Natural killer cell treated with Interleukin-12 subunit alpha and Interleukin-12 subunit beta and Interleukin-15 and Interleukin-18, amount 100 ng/mL, for 72 hours (primary cell): ENCODE measurements around the gene ZNF280B. TPM values are rescaled to one million over a fixed set of nuclear protein-coding genes. Genes with fewer than 3 reads are reported as not detected.

ENCODE experiments used
- ATAC-seq, 2 donors: fragments of 150-1000 bp; cut with Tn5 transposase in 1 of 2; sonication (Bioruptor Pico), chemical (Tn5 transposase) in 1 of 2; 2 replicates each; pipeline ENCODE4 v1.10.0; 2021
- DNase-seq: peaks from one replicate; pipeline ENCODE4 v3.0.0; 2022; ENCODE audit warnings: low spot score
- H3K27ac Mint-ChIP-seq, 2 donors: 1 replicate in 1 of 2; 2 replicates in 1 of 2; pipeline ENCODE4 v1.8.0; 2022; ENCODE audit warnings: mixed read lengths in 2 of 2, mild to moderate bottlenecking in 1 of 2, moderate library complexity in 1 of 2
- H3K27me3 Mint-ChIP-seq, 2 donors: 1 replicate in 1 of 2; 2 replicates in 1 of 2; pipeline ENCODE4 v1.8.0; 2022; ENCODE audit warnings: mixed read lengths in 2 of 2
- H3K36me3 Mint-ChIP-seq: one replicate; pipeline ENCODE4 v1.8.0; 2022; ENCODE audit warnings: mixed read lengths
- H3K4me1 Mint-ChIP-seq, 2 donors: 1 replicate in 1 of 2; 2 replicates in 1 of 2; pipeline ENCODE4 v1.8.0; 2022; ENCODE audit warnings: low read depth in 2 of 2, mixed read lengths in 2 of 2, mild to moderate bottlenecking in 1 of 2
- H3K4me3 Mint-ChIP-seq: one replicate; pipeline ENCODE4 v1.8.0; 2022; ENCODE audit warnings: mixed read lengths
- H3K9me3 Mint-ChIP-seq: 2 replicates; pipeline ENCODE4 v1.8.0; 2022; ENCODE audit warnings: mixed read lengths
- total RNA-seq, 2 donors: library from RNA; stranded (reverse); gene quantifications; one replicate each; pipeline ENCODE4 v1.2.3, GENCODE V29; 2022

Gene ZNF280B, protein sequence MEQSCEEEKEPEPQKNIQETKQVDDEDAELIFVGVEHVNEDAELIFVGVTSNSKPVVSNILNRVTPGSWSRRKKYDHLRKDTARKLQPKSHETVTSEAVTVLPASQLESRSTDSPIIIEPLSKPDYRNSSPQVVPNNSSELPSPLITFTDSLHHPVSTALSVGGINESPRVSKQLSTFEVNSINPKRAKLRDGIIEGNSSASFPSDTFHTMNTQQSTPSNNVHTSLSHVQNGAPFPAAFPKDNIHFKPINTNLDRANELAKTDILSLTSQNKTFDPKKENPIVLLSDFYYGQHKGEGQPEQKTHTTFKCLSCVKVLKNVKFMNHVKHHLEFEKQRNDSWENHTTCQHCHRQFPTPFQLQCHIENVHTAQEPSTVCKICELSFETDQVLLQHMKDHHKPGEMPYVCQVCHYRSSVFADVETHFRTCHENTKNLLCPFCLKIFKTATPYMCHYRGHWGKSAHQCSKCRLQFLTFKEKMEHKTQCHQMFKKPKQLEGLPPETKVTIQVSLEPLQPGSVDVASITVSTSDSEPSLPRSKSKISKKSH
- total RNA-seq = 1 to 10 TPM; 3.3 to 4.1 TPM

DNA sequence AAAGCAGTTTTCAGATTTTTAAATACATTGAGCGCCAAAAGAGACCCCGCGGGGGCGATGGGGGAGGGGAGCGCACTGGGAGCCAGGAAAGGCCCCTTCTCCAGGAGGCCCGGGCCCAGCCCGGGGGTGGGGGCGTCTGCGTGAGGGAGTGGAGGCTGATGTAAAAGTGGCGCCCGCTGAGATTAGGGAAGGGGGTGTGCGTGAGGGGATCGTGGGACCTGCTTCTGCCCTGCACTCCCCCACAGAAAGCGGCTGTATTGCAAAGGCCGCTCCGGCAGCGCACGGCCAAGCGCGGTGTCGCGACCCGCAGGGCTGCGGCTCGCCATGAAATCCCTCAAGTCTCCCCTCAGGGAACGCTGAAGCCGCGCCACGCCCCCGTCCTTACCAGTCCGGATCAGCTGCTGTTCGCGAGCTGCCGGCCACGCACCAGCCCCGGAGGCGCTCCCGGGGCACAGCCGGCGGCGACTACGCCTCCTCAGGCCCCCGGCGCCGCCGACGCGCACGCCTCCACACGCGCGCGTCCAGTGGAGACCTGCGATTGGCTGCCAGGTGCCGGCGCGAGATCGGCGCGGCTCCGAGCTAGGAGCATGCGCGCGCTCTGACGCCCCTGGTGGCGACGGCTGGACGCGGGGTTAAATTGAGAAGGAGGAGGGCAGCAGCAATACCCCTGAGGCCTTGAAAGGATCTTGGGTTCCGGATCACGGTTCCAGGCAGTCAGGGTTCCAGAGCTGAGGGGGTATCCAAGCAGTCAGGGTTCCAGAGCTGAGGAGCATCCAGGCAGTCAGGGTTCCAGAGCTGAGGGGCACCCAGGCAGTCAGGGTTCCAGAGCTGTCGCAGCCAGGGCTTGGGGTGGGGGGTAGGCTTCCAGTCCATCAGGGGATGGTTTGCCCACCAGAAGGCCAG lies at the start of gene ZNF280B:
Gene ZNF280B, minus strand, starts transcription at position 469 of the 903 bp plus-strand sequence. CDS start 19,344 bp downstream, outside the sequence.
- Mint-ChIP-seq H3K9me3 (peaks cover 4% of the 10 kb centered on the region), H3K4me1 (peaks cover 8 to 11% of the 10 kb centered on the region in 2 donors), H3K27me3 (peaks cover 10 to 12% of the 10 kb centered on the region in 2 donors), H3K4me3 (peak within 1 kb of the TSS; percentile 86), H3K36me3 (peaks cover 32% of the 10 kb centered on the region), H3K27ac (peak within 1 kb of the TSS in 1 of 2 donors; percentile 18)
- ATAC-seq = peak; percentile 99
- DNase-seq = peak; percentile 90

DNA sequence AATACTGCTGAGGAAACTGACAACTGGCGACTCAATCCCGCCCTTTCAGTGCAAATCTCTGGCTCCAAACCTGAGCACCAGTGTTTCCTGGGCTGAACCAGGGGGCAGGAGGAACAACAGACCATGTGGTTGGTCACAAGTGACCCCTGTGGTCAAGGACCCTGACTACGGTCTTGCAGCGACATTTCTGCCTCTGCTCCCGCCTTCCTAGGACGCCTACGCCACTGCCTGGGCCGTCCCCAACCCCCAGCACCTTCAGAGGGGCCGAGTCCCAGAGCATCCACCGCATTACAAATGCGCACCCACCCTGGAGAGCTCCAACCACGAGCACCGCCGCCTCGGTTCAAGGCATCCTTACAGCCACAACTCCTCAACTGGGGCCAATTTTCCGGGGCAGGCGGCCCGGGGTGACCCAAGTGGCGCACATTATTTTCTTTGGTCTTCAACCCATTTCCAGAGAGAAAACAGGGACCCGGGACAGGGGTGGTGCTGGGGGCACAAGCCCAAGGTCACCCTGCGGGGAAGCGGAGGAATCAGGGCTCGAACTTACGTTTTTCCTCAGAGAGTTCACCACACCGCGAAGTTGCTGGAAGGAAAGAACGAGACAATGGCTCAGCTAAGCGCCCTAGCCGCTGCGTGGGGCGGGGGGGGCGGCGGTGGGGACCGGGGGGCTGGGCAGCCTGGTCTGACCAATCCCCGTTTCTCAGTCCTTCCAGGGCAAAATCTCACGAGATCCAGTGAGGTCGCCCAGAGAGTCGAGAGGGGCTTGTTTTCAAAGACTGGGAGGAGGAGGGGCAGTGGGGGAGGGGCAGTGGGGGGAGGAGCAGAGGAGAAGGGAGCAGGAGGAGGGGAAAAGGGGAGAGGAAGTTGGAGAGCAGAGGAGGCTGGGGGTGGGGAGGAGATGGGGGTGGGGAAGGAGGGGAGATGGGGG lies 48.7 kb upstream of the ZNF280B start:
- ATAC-seq = no peak
- peaks cover 0 to 4% of the 10 kb centered on the region in 2 donors for H3K4me1 Mint-ChIP-seq
- H3K36me3 Mint-ChIP-seq = no peaks in the 10 kb centered on the region
- no peaks in the 10 kb centered on the region for H3K9me3 Mint-ChIP-seq
- peaks cover 0 to 2% of the 10 kb centered on the region in 2 donors for H3K27me3 Mint-ChIP-seq
- DNase-seq = no peak
- no peak overlapping the region for H3K4me3 Mint-ChIP-seq
- H3K27ac Mint-ChIP-seq = no peak overlapping the region

DNA sequence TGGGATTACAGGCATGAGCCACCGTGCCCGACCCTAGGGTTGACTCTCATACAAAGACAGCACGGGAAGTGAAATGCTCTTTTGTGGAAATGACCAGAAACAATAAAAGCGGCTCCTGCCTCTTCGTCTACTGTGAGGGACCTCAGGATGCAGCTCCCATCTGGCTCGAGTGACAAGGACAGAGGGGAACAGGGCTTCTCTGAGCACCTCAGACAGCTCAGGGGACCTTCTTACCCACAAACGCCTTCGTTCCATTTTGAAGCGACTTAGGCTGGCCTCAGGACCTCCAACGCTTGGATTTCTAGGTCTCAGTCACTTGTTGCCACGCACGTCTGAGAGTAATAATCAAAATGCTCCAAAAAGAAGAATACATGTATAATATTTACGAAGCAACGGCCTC lies 48.0 kb upstream of the ZNF280B start:
- no peak for ATAC-seq
- DNase-seq = no peak
- Mint-ChIP-seq H3K36me3 (no peaks in the 10 kb centered on the region), H3K27me3 (peaks cover 0 to 2% of the 10 kb centered on the region in 2 donors), H3K9me3 (no peaks in the 10 kb centered on the region), H3K4me1 (peaks cover 0 to 4% of the 10 kb centered on the region in 2 donors), H3K27ac (no peak overlapping the region), H3K4me3 (no peak overlapping the region)

DNA sequence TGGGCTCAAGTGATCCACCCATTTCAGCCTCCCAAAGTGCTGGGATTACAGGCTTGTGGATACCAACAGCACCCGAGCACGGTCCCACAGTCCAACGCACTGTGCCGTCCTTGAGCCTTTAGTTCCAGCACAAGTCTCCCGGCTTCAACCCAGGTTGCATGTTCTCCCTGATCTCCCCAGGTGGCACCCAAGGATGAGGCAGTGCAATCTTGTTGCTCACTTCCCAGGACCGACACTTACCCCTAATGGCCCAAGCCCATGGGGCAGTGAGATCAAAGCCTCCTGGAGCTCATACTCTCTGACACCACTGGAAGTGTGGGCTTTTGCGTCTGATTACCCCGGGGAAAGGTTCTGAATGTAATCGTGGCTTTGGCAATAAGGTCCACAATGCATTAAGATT lies 47.1 kb upstream of the ZNF280B start:
- no peak for ATAC-seq
- Mint-ChIP-seq H3K27me3 (peaks cover 0 to 2% of the 10 kb centered on the region in 2 donors), H3K4me1 (peaks cover 0 to 4% of the 10 kb centered on the region in 2 donors)

DNA sequence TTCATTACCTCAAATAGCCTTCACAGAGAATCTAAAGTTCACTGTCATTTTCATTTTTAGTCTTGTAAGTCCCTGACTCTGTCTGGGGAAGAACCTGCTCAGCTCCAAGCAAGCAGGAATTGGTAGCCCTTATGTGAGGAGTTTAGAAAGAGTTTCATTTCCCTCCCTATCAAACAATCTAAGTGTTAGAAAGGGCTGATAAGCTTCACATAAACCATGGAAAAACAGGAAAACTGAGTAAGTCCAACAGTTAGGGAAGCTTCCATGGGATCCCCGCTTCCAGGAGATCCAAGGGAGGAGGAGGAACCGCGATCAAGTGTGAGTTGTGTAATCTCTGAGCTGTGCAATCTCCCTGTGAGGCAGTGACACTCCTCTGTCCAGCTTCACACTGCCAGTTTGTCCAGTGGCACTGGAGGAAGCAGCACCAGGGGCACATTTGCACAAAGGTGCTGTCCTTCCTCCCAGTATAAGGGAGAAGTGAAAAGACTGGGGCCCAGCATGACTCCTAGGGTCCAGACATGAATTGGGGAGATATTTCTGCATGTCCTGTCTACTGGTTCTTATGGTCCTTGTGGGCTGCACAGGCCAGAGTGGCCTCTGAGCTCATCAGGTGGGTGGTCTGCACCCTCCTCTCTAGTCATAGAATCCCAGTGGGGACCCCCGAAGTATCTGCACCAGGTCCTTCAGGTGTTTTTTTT lies 46.2 kb upstream of the ZNF280B start:
- H3K27ac Mint-ChIP-seq = no peak overlapping the region

More for the DNA sequence above, 47.1 kb upstream of the ZNF280B start:
- no peaks in the 10 kb centered on the region for H3K9me3 Mint-ChIP-seq
- no peak overlapping the region for H3K27ac Mint-ChIP-seq
- no peaks in the 10 kb centered on the region for H3K36me3 Mint-ChIP-seq
- H3K4me3 Mint-ChIP-seq = no peak overlapping the region
- DNase-seq = no peak

DNA sequence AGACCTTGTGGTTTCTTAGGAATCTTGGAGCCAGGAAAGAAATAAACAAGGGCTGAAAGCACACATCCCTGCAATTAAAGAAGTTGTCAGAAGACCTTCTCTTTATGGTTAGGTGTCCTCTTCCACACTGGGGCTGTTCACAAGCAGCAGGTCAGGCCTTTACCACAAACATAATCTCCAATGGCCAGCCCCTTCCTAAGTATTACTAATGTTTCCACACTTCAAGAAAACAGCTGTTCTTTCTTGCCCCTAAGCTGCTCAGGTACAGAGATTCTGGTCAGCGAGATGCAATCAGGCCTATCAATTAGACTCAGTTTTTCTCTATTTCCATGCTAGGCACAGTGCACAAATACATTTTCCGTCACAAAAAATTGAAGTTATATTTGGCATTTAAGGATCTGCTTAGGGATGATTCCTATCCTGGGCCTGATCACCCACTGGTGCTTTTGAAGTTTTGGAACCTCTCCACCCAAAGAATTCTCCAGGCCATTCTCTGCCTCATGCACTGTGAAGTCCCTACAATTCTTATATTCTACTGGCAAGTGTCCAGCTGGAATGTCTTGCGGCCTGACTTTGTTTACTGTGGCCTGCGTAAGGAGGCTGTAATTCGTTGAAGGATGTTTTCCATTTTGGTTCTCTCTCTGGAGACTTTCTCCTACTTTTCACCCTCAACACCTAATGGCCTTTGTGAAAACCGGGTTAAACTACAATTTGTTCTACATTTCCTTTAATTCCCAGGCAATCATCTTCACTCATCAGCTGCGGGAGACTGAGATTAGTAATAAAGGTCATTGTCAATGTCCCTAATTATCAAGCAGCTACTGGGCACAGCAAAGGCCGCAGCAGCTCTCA lies 45.4 kb upstream of the ZNF280B start:
- Mint-ChIP-seq H3K4me1 (peaks cover 0 to 1% of the 10 kb centered on the region in 2 donors), H3K36me3 (no peaks in the 10 kb centered on the region), H3K27ac (no peak overlapping the region), H3K27me3 (peaks cover 0 to 4% of the 10 kb centered on the region in 2 donors), H3K4me3 (no peak overlapping the region), H3K9me3 (no peaks in the 10 kb centered on the region)
- DNase-seq = no peak
- ATAC-seq = no peak

More for the DNA sequence above, 46.2 kb upstream of the ZNF280B start:
- ATAC-seq = no peak
- no peak for DNase-seq
- Mint-ChIP-seq H3K4me3 (no peak overlapping the region), H3K4me1 (peaks cover 0 to 4% of the 10 kb centered on the region in 2 donors), H3K27me3 (peaks cover 0 to under 1% of the 10 kb centered on the region in 2 donors), H3K9me3 (no peaks in the 10 kb centered on the region), H3K36me3 (no peaks in the 10 kb centered on the region)

DNA sequence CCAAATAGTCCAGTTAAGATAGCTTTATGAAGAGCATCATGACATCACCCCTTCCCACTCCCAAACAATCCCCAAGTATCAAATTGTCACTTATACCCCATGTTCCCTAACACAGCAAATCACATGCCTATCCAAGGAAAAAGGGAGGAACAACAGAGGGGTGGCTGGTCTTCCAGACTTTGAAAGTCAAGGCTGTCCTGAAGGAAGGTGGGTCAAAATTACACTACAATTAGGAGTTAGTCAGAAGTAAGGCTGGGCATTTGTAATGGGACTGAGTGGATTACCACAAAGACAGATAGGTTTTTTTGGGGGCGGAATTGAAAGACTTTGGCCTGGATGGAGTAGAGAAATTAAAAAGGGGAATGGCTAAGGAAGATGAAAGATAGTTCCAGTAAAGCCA lies 44.6 kb upstream of the ZNF280B start:
- no peak for DNase-seq
- Mint-ChIP-seq H3K36me3 (no peaks in the 10 kb centered on the region), H3K27ac (no peak overlapping the region), H3K4me3 (no peak overlapping the region), H3K4me1 (no peaks in the 10 kb centered on the region), H3K9me3 (no peaks in the 10 kb centered on the region), H3K27me3 (peaks cover 0 to 4% of the 10 kb centered on the region in 2 donors)
- no peak for ATAC-seq

DNA sequence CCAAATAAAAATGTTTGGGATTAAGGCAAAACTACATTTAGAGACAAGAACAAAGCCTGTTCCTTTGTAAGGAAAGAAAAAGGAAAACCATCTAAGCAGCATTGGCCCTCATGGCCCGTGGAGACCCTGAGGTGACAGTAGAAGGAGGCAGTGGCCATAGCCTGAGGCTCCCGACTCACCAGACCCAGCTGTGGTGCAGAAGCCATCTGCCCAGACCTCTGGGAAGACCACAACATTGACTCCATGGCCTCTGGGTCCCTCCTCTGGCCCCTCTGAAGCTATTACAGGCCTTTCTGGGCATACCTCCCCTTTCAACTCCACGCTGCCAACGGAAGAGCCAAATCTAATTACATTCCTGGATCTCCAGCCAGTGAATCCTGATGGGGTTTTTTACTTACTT lies 44.1 kb upstream of the ZNF280B start:
- DNase-seq = no peak
- Mint-ChIP-seq H3K9me3 (no peaks in the 10 kb centered on the region), H3K36me3 (no peaks in the 10 kb centered on the region), H3K4me1 (no peaks in the 10 kb centered on the region), H3K4me3 (no peak overlapping the region), H3K27me3 (peaks cover 0 to 4% of the 10 kb centered on the region in 2 donors), H3K27ac (no peak overlapping the region)
- no peak for ATAC-seq

DNA sequence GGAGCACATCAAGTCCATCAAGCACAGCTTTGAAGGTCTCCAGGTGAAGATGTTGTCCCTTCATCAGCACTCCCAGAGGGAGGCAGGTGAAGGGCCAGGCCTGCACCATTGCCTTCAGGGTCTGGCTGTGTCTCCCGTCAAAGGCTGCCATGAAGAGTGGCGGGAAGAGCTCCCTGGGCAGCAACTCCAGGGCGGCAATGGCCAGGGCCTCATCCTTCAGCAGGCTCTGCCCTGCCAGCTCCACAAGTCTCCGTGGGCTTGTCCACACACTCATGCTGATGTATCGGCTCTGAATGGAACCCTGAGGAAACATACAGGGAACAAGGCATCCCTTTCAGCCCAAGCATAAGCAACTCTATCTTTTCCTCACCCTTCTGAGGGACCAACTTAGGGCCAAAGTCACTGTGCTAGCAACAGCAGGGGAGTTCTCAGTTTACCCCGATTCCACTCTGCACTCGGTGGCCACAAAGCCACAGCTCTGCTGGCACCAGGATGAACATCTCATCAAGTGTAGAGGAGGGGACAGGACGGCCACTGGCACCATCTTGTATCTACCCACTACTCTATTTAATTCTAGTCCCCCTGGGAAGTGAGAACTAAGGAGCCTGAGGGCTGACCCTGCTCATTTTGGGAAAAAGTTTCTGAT lies 42.4 kb upstream of the ZNF280B start:
- DNase-seq = no peak
- no peak for ATAC-seq
- H3K4me3 Mint-ChIP-seq = no peak overlapping the region
- no peaks in the 10 kb centered on the region for H3K36me3 Mint-ChIP-seq
- peaks cover 0 to 4% of the 10 kb centered on the region in 2 donors for H3K27me3 Mint-ChIP-seq
- H3K27ac Mint-ChIP-seq = no peak overlapping the region
- H3K9me3 Mint-ChIP-seq = no peaks in the 10 kb centered on the region
- no peaks in the 10 kb centered on the region for H3K4me1 Mint-ChIP-seq

DNA sequence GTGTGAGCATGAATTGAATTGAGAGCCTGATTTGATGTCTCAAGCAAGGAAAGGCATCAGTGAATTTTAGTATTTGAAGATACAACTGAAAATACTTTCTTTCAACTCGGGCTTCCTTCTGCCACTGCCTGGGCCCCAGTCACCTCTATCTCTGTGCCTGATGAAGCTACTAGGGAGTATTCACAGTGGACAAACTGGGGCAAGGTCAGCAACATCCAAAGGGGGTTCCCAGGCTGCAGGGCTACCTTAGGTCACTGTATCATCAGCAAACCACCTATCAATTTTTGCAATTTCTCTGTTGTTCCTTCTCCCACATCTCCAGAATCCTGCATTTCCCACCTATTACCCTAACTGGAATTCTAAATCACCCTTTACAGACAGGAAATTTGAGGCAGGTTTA lies 40.4 kb upstream of the ZNF280B start:
- Mint-ChIP-seq H3K27me3 (peaks cover 0 to 4% of the 10 kb centered on the region in 2 donors), H3K4me3 (no peak overlapping the region), H3K27ac (no peak overlapping the region), H3K4me1 (no peaks in the 10 kb centered on the region), H3K9me3 (no peaks in the 10 kb centered on the region), H3K36me3 (no peaks in the 10 kb centered on the region)
- DNase-seq (no peak), ATAC-seq (no peak)

DNA sequence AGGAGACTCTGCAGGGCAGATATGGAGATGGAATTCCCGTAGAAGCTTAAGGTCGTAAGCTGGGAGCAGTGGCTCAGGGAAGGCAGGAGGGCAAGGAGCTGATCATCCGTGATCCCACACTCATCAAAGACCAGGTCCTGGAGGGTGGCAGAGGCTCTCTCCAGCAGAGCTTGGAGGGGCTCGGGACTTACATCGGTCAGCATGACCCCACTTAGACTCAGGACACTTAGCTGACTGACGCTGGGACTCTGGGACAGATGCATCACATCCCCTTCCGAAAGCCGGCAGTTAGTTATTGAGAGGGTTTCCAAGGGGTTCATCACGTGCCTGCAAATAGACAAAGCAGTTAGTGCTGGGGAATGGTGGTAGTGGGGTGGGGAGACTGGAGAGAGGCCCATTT lies 39.8 kb upstream of the ZNF280B start:
- Mint-ChIP-seq H3K4me3 (no peak overlapping the region), H3K27me3 (peaks cover 0 to 4% of the 10 kb centered on the region in 2 donors), H3K4me1 (no peaks in the 10 kb centered on the region)

More for the DNA sequence above, 39.8 kb upstream of the ZNF280B start:
- DNase-seq (no peak), ATAC-seq (no peak)
- Mint-ChIP-seq H3K9me3 (no peaks in the 10 kb centered on the region), H3K36me3 (no peaks in the 10 kb centered on the region), H3K27ac (no peak overlapping the region)
